ENCODE measurements around the gene CERT1. TPM values are rescaled to one million over a fixed set of nuclear protein-coding genes. Genes with fewer than 3 reads are reported as not detected.

Gene CERT1
- total and polyA plus RNA-seq, 9 of the 15 experiments (the other 6 are each of a cell fraction or from before 2014, with no cell fraction given) = 3.4 to 24.7 (median 9.8) TPM

DNA sequence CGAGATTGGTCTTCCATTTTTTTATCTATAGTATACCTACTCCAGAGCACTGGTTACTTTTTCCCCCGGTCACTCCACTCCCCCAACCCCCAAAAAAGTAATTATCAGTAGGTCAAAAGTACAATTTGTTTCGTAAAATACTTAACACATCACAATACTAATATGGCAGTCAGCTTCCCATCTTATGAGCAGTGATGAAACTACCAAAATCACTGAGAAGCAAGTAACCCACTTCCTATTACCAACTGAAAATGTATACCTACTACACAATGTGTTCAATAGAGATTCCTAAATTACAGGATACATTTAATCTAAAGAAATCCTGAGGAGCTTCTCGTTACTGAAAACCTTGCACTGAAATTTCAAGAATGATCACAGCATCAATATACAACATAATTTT lies 1.9 kb downstream of the CERT1 start:
- peaks cover 2 to 8% of the 10 kb centered on the region in 2 experiments; a peak in 2 of 5 replicates for H3K4me1 ChIP-seq (replicated peaks in 1 of 2; ENCODE audit: control insufficient read depth in 2 of 2, insufficient read depth in 2 of 2, low read length in 2 of 2)
- no peaks in the 10 kb centered on the region for H3K27me3 ChIP-seq (ENCODE audit: control insufficient read depth in 2 of 2, insufficient read depth in 2 of 2, low read length in 2 of 2)
- in situ Hi-C loops (cut with MboI) = no loop called here
- peaks cover 6% of the 10 kb centered on the region for H3K36me3 ChIP-seq (ENCODE audit: control insufficient read depth, insufficient read depth, low read length)
- peak overlapping the region; percentile 80; the same call in 2 of the 3 replicates for H3K27ac ChIP-seq (ENCODE audit: extremely low read depth, low read depth, low read length)
- BruUV-seq (replicated peaks) = no TSS peak
- ChIA-PET CTCF (ENCODE audit: low intra/inter-chr PET ratio) (no interaction called here), POLR2A (interaction anchor here (1.3 kb wide), 1 partner anchor 10 kb away, joined by 5 read pairs; no protein-coding TSS in a partner anchor)
- peak overlapping the region; percentile 89 for H3K4me3 ChIP-seq
- intact Hi-C loops (cut with micrococcal nuclease) = no loop called here
- peak overlapping the region in 1 of 2 experiments; percentile 80; a peak in 2 of 4 replicates for H3K9ac ChIP-seq (ENCODE audit: insufficient read depth in 1 of 2, low read depth in 2 of 2, low read length in 2 of 2)
- no peaks in the 10 kb centered on the region for H3K9me3 ChIP-seq (replicated peaks; ENCODE audit: control insufficient read depth, insufficient read depth, low read depth, low read length)
- no peak for ATAC-seq
- 1% methylated on average over 4 of the region's 4 CpGs for WGBS (ENCODE audit: insufficient coverage, low coverage, missing lambda C conversion rate)
- H3K9me1 ChIP-seq (ENCODE audit: control insufficient read depth, insufficient read depth, low read length) = no peaks in the 10 kb centered on the region
- H3K4me2 ChIP-seq (ENCODE audit: insufficient read depth, low read length) = peak overlapping the region; percentile 88
- FAIRE-seq = no peak
- no peak for DNase-seq (ENCODE audit: extremely low read depth in 1 of 4, low spot score in 3 of 4)
- peaks cover 84% of the 10 kb centered on the region for H3K79me2 ChIP-seq (ENCODE audit: control insufficient read depth, insufficient read depth, low read length)
- 0 out of 2 replicates have a peak, but pooled peaks cover 5% of the 10 kb centered on the region for H4K20me1 ChIP-seq (replicated peaks; ENCODE audit: control insufficient read depth, insufficient read depth, low read length)
- no peak overlapping the region for H2AFZ ChIP-seq (ENCODE audit: low read depth, low read length)
- TF ChIP-seq, protein P1, sequence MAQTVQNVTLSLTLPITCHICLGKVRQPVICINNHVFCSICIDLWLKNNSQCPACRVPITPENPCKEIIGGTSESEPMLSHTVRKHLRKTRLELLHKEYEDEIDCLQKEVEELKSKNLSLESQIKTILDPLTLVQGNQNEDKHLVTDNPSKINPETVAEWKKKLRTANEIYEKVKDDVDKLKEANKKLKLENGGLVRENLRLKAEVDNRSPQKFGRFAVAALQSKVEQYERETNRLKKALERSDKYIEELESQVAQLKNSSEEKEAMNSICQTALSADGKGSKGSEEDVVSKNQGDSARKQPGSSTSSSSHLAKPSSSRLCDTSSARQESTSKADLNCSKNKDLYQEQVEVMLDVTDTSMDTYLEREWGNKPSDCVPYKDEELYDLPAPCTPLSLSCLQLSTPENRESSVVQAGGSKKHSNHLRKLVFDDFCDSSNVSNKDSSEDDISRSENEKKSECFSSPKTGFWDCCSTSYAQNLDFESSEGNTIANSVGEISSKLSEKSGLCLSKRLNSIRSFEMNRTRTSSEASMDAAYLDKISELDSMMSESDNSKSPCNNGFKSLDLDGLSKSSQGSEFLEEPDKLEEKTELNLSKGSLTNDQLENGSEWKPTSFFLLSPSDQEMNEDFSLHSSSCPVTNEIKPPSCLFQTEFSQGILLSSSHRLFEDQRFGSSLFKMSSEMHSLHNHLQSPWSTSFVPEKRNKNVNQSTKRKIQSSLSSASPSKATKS (CRISPR knock-in tag; IDR thresholded peaks at IDR 0.05) = no peak
- TF ChIP-seq, protein P2, sequence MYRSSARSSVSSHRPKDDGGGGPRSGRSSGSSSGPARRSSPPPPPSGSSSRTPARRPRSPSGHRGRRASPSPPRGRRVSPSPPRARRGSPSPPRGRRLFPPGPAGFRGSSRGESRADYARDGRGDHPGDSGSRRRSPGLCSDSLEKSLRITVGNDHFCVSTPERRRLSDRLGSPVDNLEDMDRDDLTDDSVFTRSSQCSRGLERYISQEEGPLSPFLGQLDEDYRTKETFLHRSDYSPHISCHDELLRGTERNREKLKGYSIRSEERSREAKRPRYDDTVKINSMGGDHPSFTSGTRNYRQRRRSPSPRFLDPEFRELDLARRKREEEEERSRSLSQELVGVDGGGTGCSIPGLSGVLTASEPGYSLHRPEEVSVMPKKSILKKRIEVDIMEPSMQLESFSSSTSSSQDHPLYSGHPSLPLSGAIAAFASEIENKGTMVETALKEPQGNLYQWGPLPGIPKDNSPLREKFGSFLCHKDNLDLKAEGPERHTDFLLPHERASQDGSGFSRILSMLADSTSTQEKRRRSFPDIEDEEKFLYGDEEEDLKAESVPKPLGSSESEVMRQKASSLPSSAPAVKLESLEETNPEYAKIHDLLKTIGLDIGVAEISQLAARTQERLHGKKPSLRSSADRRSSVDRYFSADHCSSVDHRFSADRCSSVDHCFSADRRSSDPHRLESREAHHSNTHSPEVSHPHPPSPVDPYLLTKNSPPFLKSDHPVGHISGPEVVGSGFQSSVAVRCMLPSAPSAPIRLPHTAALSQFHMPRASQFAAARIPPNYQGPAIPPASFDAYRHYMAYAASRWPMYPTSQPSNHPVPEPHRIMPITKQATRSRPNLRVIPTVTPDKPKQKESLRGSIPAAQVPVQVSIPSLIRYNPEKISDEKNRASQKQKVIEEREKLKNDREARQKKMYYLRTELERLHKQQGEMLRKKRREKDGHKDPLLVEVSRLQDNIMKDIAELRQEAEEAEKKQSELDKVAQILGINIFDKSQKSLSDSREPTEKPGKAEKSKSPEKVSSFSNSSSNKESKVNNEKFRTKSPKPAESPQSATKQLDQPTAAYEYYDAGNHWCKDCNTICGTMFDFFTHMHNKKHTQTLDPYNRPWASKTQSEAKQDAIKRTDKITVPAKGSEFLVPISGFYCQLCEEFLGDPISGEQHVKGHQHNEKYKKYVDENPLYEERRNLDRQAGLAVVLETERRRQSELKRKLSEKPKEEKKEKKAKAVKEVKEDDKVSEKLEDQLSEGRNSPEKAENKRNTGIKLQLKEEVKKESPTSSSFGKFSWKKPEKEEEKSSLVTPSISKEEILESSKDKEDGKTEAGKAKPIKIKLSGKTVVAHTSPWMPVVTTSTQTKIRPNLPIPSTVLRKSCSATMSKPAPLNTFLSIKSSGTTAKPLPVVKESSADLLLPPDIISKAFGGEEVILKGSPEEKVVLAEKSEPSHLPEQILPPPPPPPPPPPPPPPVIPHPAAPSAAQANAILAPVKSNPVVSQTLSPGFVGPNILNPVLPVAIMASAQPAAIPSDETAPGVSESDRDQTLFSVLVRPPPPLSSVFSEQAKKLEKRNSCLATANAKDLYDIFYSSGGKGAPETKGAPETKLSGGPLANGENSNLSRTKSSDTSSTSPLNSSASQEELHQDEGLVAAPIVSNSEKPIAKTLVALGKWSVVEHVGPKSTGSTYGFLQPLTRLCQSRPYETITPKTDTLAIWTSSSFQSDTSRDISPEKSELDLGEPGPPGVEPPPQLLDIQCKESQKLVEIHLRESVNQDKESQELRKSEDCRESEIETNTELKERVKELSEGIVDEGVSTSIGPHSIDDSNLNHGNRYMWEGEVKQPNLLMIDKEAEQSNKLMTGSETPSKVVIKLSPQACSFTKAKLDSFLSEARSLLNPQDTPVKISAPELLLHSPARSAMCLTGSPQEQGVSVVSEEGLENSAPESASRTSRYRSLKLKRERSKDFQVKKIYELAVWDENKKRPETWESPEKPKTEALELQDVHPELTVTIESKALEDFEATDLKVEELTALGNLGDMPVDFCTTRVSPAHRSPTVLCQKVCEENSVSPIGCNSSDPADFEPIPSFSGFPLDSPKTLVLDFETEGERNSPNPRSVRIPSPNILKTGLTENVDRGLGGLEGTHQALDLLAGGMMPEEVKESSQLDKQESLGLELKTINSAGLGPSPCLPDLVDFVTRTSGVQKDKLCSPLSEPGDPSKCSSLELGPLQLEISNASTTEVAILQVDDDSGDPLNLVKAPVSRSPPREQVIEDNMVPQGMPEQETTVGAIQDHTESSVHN (IDR thresholded peaks at IDR 0.05; ENCODE audit: borderline replicate concordance in 1 of 2, low read depth in 1 of 2) = no peak
- TF ChIP-seq, protein P3, sequence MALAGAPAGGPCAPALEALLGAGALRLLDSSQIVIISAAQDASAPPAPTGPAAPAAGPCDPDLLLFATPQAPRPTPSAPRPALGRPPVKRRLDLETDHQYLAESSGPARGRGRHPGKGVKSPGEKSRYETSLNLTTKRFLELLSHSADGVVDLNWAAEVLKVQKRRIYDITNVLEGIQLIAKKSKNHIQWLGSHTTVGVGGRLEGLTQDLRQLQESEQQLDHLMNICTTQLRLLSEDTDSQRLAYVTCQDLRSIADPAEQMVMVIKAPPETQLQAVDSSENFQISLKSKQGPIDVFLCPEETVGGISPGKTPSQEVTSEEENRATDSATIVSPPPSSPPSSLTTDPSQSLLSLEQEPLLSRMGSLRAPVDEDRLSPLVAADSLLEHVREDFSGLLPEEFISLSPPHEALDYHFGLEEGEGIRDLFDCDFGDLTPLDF (CRISPR knock-in tag; IDR thresholded peaks at IDR 0.05) = no peak
- TF ChIP-seq, protein P4, sequence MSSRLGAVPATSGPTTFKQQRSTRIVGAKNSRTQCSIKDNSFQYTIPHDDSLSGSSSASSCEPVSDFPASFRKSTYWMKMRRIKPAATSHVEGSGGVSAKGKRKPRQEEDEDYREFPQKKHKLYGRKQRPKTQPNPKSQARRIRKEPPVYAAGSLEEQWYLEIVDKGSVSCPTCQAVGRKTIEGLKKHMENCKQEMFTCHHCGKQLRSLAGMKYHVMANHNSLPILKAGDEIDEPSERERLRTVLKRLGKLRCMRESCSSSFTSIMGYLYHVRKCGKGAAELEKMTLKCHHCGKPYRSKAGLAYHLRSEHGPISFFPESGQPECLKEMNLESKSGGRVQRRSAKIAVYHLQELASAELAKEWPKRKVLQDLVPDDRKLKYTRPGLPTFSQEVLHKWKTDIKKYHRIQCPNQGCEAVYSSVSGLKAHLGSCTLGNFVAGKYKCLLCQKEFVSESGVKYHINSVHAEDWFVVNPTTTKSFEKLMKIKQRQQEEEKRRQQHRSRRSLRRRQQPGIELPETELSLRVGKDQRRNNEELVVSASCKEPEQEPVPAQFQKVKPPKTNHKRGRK (tag; IDR thresholded peaks at IDR 0.05) = peak; percentile 27; the same call in 1 of the 2 replicates
